ENCODE data around the gene LGALS12.

The LGALS12 gene

DNA sequence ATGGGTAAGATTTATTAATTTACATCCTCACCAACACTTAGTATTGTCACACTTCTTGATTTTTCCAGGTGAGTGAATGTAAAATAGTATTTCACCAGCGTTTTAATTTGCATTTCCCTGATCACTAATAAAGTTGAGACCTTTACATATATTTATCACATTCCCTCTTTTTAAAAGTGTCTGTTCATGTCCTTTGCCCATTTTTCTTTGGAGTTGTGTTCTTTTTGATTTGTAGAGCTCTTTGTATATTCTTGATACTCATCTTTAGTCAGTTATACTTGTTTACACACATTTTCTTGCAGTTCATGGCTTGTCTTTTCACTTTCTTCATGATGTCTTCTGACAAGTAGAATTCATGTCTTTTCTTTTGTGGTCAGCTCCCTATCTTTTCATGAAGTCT lies 12.8 kb upstream of the LGALS12 start:
- H3K27ac Mint-ChIP-seq, result no peak overlapping the region
- no peak overlapping the region for H3K4me3 Mint-ChIP-seq
- H3K9me3 Mint-ChIP-seq, result no peaks in the 10 kb centered on the region
- peaks cover 2% of the 10 kb centered on the region for H3K36me3 Mint-ChIP-seq
- peaks cover 28% of the 10 kb centered on the region for H3K27me3 Mint-ChIP-seq
- H3K4me1 Mint-ChIP-seq, result peaks cover 14% of the 10 kb centered on the region

DNA sequence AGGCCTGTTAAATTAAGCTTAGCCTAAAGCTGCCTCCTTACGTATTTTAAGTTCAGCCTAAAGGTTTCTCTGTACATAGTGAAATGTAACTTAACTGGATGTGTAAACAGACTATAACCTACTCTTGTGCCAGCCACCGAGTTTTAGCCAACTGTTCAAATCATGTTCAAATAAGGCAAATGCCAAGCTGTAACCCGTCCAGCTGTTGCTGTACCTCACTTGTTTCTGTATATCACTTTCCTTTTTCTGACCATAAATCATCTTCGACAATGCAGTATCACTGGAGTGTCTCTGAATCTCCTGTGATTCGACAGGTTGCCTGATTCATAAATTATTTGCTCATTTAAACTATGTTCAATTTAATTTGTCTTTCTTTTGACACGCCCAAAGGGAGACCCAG lies 10.9 kb upstream of the LGALS12 start:
- Mint-ChIP-seq H3K27me3 (peaks cover 30% of the 10 kb centered on the region), H3K9me3 (no peaks in the 10 kb centered on the region), H3K4me3 (no peak overlapping the region), H3K36me3 (peaks cover 2% of the 10 kb centered on the region), H3K27ac (no peak overlapping the region), H3K4me1 (peaks cover 14% of the 10 kb centered on the region)

DNA sequence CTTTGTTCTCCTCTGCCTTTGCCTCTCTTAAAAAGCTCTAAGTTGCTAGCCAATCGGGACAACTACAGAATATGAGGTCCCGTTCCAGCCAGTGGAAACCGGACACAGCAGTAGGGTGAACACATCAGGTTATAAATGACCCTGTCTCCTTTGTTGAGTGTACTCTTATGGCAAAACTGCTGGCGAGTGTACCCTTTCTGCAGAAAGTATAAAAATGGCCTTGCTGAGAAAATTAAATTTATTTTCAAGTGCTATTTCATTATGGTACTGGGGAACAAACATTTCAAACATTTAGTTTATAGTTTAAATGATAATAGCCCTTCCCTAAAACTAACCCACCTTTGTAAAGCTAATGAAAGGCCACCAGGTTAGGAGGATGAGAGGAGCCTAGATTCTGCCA lies 6.0 kb upstream of the LGALS12 start:
- Mint-ChIP-seq H3K4me3 (no peak overlapping the region), H3K36me3 (peaks cover 7% of the 10 kb centered on the region), H3K27me3 (peaks cover 8% of the 10 kb centered on the region), H3K4me1 (peaks cover 17% of the 10 kb centered on the region), H3K9me3 (no peaks in the 10 kb centered on the region), H3K27ac (no peak overlapping the region)

DNA sequence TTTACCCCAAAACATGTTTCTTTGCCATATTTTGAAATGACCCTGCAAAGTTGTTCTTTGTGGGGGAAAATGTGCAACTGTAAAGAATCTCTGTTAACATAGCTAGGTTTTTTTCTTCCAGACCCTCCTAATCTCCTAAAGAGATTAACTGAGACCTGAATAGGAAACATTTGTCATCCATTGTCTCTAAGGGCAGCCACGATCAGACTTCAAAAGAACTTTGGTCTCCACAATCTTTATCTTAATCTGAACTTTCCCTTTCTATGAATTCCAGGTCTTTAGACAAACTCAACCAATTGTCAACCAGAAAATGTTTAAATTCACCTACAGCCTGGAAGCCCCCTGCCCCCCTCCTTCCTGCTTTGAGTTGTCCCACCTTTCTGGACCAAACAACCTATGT lies 4.6 kb upstream of the LGALS12 start:
- no peak overlapping the region for H3K27ac Mint-ChIP-seq
- H3K36me3 Mint-ChIP-seq, result peaks cover 5% of the 10 kb centered on the region
- H3K9me3 Mint-ChIP-seq, result no peaks in the 10 kb centered on the region
- H3K27me3 Mint-ChIP-seq, result peaks cover 4% of the 10 kb centered on the region
- peaks cover 17% of the 10 kb centered on the region for H3K4me1 Mint-ChIP-seq
- no peak overlapping the region for H3K4me3 Mint-ChIP-seq

DNA sequence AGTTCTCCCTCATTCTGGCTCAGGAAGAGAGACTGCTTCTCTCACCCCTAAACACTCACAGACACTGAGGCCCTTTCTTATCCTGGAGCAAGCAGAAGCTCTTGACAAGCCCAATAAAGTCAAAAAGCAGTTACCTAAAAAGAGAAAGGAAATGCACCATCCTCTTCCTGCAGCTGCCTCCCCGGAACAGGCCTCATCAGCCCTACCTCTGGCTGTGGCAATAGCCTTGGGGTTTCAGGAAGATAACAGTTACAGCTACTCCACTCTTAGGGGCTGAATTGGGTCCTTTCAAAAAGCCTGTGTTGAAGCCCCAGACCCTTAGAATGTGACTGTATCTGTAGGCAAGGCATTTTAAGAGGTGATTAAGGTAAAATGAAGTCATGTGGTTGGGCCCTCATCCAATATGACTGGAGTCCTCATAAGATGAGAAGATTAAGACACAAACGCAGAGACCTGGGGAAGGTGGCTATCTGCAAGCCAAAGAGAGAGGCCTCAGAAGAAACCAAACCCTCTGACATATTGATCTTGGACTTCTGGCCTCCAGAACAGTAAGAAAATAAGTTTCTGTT lies 3.5 kb upstream of the LGALS12 start:
- Mint-ChIP-seq H3K4me3 (no peak overlapping the region), H3K27ac (no peak overlapping the region), H3K9me3 (no peaks in the 10 kb centered on the region), H3K27me3 (peaks cover 2% of the 10 kb centered on the region), H3K4me1 (peaks cover 17% of the 10 kb centered on the region), H3K36me3 (peaks cover 5% of the 10 kb centered on the region)

DNA sequence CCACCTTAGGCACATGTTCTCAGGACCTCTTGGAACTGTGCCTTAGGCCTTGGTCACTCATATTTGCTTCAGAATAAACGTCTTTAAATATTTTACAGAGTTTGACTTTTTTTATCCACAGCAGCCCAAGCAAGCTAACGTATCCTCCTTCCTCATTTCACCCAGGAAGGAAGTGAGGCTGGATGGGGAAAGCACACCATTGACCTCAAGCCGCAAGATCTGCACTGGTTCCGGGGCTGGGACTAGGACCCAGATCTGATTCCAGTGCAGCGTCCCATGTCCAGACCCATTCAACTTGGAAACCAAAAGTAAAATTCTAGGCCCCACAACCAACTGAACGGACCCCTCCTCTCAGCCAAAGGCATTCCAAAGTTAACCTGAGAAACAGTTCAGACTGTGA lies 2.4 kb upstream of the LGALS12 start:
- no peak overlapping the region for H3K4me3 Mint-ChIP-seq
- H3K4me1 Mint-ChIP-seq, result peaks cover 17% of the 10 kb centered on the region
- peaks cover 5% of the 10 kb centered on the region for H3K36me3 Mint-ChIP-seq
- H3K27ac Mint-ChIP-seq, result no peak overlapping the region
- H3K9me3 Mint-ChIP-seq, result no peaks in the 10 kb centered on the region
- peaks cover 2% of the 10 kb centered on the region for H3K27me3 Mint-ChIP-seq

DNA sequence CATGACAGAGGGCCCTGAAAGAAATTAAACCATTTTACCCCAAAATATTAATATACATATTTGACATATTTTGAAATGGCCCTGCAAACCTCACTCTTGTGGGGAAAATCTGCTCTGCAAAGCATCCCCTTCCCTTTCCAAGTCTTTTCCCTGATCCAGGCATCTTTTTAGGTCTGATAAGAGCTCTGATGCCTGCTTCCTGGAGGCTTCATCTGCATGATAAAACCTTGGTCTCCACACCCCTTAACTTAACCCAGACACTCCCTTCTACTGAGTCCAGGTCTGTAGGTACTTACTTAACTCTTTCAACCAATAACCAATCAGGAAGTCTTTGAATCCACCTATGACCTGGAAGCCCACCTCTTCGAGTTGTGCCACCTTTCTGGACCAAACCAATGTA lies 1.8 kb upstream of the LGALS12 start:
- Mint-ChIP-seq H3K27me3 (no peaks in the 10 kb centered on the region), H3K9me3 (no peaks in the 10 kb centered on the region), H3K4me3 (no peak overlapping the region), H3K4me1 (peaks cover 17% of the 10 kb centered on the region), H3K27ac (no peak overlapping the region), H3K36me3 (peaks cover 5% of the 10 kb centered on the region)

DNA sequence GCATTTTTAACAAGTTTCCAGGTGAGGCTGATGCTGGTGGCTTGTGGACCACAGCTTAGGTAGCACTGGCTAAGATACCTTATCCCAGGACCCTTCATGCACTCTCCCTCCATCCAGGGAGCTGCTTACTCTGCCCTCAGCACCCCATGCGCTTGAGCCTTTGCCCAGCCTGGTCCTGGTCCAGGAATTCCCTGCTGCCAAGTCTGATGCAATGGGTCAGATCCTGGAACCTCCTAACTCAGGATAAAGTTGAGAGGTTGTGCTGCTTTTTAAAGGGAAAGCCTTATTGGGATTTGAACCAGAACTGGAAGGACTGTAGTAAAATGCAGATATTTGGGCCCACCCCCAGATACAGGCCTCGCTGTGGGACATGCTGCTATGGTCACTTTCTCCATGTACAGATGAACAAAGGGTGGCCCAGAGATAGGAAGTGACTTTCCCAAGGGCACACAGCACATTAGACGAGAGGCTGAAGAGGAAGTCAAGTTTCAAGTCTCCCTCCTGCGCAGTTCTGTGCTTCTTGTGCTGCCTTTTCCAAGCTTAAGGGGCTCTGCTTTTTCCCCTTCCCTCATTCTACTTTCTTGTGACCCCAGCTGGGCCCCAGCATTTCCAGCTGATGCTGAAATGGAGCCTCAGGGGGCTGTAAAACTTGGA lies 824 bp upstream of the LGALS12 start:
- Mint-ChIP-seq H3K4me3 (no peak overlapping the region), H3K27ac (no peak overlapping the region), H3K27me3 (no peaks in the 10 kb centered on the region), H3K4me1 (peaks cover 17% of the 10 kb centered on the region), H3K36me3 (peaks cover 5% of the 10 kb centered on the region), H3K9me3 (no peaks in the 10 kb centered on the region)

DNA sequence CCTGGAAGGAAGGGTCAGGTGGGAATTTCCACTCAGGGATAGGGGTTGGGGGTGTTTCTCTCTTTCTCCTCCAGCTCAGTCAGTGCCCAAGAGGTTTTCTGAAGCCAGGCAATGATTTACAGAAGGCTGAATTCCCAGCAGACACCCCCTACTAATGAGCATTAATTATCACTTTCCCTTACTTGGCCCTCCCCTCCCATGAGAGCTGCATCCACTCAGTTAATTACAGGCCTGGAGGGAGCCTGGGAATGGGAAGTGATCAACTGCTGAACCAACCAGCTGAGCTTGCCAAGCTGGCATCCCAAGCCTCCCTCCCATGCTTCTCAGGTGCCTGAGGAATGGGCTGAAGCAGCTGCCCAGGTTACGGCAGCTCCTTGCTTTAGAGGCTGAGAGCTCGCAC lies 992 bp downstream of the LGALS12 start:
- peaks cover 2% of the 10 kb centered on the region for H3K36me3 Mint-ChIP-seq
- H3K4me3 Mint-ChIP-seq, result no peak overlapping the region
- H3K27me3 Mint-ChIP-seq, result no peaks in the 10 kb centered on the region
- H3K4me1 Mint-ChIP-seq, result peaks cover 16% of the 10 kb centered on the region
- no peaks in the 10 kb centered on the region for H3K9me3 Mint-ChIP-seq
- H3K27ac Mint-ChIP-seq, result no peak overlapping the region

DNA sequence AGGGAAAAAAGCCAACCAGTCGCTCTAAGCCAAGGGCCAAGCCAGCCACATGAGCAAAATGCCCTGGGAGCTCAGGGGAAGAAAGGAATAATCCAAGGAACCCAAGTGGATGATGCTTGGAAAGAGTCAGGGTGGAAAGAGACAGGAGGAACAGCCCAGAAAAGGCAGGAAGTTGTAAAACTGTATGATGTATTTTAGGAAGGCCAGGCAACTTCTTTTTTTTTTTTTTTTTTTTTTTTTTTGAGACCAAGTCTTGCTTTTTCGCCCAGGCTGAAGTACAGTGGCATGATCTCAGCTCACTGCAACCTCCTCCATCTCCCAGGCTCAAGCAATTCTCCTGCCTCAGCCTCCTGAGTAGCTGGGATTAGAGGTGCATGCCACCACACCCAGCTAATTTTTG lies 1.6 kb downstream of the LGALS12 start:
- no peak overlapping the region for H3K4me3 Mint-ChIP-seq
- no peaks in the 10 kb centered on the region for H3K36me3 Mint-ChIP-seq
- no peaks in the 10 kb centered on the region for H3K9me3 Mint-ChIP-seq
- H3K27me3 Mint-ChIP-seq, result no peaks in the 10 kb centered on the region
- H3K27ac Mint-ChIP-seq, result no peak overlapping the region
- H3K4me1 Mint-ChIP-seq, result peaks cover 9% of the 10 kb centered on the region

DNA sequence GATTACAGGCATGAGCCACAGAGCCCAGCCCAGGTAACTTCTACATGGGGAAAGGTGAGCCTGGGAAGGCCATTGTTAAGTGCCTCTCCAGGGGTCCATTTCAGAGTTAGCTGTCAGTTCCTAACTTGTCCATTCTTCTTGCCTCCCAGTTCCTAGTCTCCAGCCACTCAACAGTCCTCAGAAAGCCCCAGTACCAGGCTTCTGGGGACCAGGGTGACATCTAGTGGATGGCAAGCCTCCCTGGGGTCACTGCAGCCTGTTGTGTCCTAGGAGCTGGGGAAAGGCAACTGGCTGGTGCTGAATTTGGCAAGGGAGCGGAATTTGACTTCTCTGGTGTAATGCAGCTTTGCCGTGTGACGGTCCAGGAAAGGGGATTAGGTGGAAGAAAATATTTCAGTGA lies 2.1 kb downstream of the LGALS12 start:
- Mint-ChIP-seq H3K9me3 (no peaks in the 10 kb centered on the region), H3K4me3 (no peak overlapping the region), H3K36me3 (no peaks in the 10 kb centered on the region), H3K4me1 (peaks cover 4% of the 10 kb centered on the region), H3K27ac (no peak overlapping the region), H3K27me3 (no peaks in the 10 kb centered on the region)

DNA sequence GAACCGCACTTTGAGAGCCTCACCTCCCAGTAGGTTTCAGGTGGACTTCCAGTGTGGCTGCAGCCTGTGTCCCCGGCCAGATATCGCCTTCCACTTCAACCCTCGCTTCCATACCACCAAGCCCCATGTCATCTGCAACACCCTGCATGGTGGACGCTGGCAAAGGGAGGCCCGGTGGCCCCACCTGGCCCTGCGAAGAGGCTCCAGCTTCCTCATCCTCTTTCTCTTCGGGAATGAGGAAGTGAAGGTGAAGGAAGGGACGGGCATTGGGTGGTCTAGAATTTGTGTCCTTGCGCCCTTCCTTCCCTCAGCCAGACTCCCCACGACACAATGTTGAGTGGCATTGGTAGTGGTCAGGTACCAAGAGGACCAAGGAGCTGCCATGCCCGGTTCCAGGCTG lies 2.9 kb downstream of the LGALS12 start:
- Mint-ChIP-seq H3K36me3 (no peaks in the 10 kb centered on the region), H3K4me1 (no peaks in the 10 kb centered on the region), H3K27me3 (no peaks in the 10 kb centered on the region), H3K27ac (no peak overlapping the region), H3K9me3 (no peaks in the 10 kb centered on the region), H3K4me3 (no peak overlapping the region)

DNA sequence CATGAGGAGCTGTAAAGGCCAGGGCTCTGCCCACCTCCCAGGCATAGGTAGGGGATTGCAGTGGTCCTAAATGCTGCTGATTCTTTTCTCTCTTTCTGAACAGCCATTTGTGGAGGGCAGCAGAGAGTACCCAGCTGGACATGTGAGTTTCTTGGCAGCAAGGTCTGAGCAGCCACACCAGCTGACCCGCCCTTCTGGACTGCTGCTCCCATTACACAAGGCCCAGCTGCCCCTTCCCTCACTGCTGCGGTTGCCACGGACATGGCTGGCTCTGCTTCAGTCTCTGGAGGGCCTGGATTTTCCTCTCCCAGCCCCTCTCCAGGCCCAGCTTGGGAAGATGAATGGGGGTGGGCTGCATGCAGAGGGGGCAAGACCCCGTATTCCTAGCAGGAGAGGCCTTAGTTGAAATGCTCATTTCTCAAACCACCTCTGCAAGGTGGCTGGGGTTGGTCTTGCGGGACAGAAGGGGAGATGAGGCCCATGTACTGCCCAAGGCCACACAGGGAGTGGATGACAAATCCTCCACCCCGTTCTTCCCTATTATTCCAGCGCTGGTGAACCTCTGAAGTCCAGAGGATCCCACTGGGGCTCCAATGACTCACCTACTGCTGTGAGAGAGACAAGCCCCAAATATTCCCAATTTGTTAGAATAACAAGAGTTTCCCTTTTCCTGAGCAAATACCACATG lies 4.6 kb downstream of the LGALS12 start:
- no peaks in the 10 kb centered on the region for H3K4me1 Mint-ChIP-seq
- H3K27ac Mint-ChIP-seq, result no peak overlapping the region
- no peak overlapping the region for H3K4me3 Mint-ChIP-seq
- no peaks in the 10 kb centered on the region for H3K27me3 Mint-ChIP-seq
- H3K36me3 Mint-ChIP-seq, result no peaks in the 10 kb centered on the region
- no peaks in the 10 kb centered on the region for H3K9me3 Mint-ChIP-seq

DNA sequence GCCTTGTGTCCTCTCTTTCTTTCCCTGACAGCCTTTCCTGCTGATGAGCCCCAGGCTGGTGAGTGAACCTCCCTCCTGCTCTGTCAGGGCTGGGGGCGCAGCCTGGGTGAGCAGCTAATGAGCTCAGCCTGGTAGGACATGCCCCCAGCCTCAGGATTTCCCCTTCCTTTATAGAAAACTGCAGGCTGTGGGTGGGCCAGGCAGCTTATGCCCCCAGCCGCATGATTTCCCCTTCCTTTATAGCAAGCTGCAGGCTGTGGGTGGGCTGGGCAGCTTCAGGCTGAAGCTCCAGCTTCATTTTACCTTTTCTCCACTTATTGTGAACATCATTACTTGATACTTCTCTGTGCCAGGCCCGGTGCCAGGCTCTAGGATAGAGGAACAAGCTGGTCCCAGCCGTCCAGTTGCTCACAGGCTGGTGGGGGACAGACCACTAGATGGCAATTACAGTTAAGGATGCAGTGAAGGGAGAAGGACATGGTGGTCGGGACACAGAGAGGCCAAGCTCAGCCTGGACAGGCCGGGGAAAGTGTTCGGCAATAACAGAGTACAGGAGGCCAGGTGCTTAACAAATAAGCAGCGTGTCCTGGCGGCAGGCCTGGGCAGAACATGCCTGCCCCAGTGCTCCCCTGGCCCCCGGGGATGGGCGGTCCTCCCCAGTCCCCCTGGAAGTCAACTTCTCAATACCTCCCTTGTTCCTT lies 5.3 kb downstream of the LGALS12 start:
- Mint-ChIP-seq H3K27me3 (no peaks in the 10 kb centered on the region), H3K27ac (no peak overlapping the region), H3K9me3 (no peaks in the 10 kb centered on the region), H3K36me3 (no peaks in the 10 kb centered on the region), H3K4me3 (no peak overlapping the region), H3K4me1 (no peaks in the 10 kb centered on the region)

DNA sequence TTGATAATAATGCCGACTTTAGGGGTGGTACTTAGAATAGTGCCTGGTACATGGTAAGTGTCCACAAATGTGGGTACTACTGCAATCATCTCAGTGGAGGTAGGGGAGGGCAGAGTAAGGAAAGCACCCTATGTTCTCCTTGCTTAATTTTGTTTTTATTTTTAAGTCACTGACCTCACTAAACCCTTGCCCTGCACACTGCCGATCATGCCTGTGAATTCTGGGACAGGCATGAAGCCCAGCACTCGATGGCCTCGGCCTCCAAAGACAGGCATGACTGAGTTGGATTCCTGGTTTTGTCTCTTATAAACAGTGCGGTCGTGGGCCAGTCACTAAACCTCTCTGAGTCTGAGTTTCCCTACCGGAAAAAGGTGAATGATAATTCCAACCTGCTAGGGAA lies 6.9 kb downstream of the LGALS12 start:
- no peak overlapping the region for H3K27ac Mint-ChIP-seq
- no peaks in the 10 kb centered on the region for H3K27me3 Mint-ChIP-seq
- H3K9me3 Mint-ChIP-seq, result no peaks in the 10 kb centered on the region
- no peaks in the 10 kb centered on the region for H3K36me3 Mint-ChIP-seq
- H3K4me3 Mint-ChIP-seq, result no peak overlapping the region
- no peaks in the 10 kb centered on the region for H3K4me1 Mint-ChIP-seq

DNA sequence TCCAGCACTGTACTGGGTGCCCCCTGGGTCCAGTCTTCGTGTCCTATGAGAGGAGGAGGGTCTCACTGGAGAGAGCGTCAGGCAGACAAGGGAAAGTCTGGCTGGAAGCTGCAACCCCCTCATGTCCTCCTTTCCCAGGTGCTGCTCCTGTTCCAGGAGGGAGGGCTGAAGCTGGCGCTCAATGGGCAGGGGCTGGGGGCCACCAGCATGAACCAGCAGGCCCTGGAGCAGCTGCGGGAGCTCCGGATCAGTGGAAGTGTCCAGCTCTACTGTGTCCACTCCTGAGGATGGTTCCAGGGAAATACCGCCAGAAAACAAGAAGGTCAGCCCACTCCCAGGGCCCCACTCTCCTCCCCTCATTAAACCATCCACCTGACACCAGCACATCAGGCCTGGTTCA lies 10.2 kb downstream of the LGALS12 start:
- Mint-ChIP-seq H3K27me3 (no peaks in the 10 kb centered on the region), H3K4me1 (peaks cover 8% of the 10 kb centered on the region), H3K36me3 (no peaks in the 10 kb centered on the region), H3K9me3 (no peaks in the 10 kb centered on the region), H3K27ac (no peak overlapping the region), H3K4me3 (no peak overlapping the region)

Measured in activated naive CD4-positive, alpha-beta T cell treated with anti-CD3 and anti-CD28 coated beads, Interleukin-2, amount 50 U/mL, for 24 hours (primary cell).